T-helper 2 cell (primary cell): Measurements from ENCODE around the gene CSPG4.
"Not testable (repeated sequence)": the region's sequence is repeated elsewhere in the genome, so short reads cannot be mapped to it uniquely, and the experiment has no call there.

ENCODE experiments used
- DNase-seq, 5 experiments: peaks; one replicate each; pipeline versions ENCODE4 v3.0.0 to v3.0.0-alpha.2; 2012 to 2022

The CSPG4 gene

GRCh38 chr15:75723847-75724660 lies 11.4 kb upstream of the CSPG4 start:
- peak in 2 of 5 experiments; percentile 37 to 60 for DNase-seq

GRCh38 chr15:75723171-75723846 lies 10.7 kb upstream of the CSPG4 start:
- DNase-seq, result no peak

GRCh38 chr15:75721923-75722870 lies 9.5 kb upstream of the CSPG4 start:
- no peak for DNase-seq

- no peak for DNase-seq
Measured at GRCh38 chr15:75721480-75721922, 8.9 kb upstream of the CSPG4 start.

- DNase-seq, result peak in 2 of 5 experiments; percentile 7 to 26
Measured at GRCh38 chr15:75720787-75721479, 8.3 kb upstream of the CSPG4 start.

- DNase-seq, result no peak
Measured at GRCh38 chr15:75720297-75720696, 7.6 kb upstream of the CSPG4 start.

- no peak for DNase-seq
Measured at GRCh38 chr15:75718328-75718727, 5.7 kb upstream of the CSPG4 start.

- DNase-seq, result not testable (repeated sequence)
Measured at GRCh38 chr15:75717001-75717400, 4.4 kb upstream of the CSPG4 start.

- DNase-seq, result not testable (repeated sequence)
Measured at GRCh38 chr15:75716249-75716950, 3.8 kb upstream of the CSPG4 start.

- not testable (repeated sequence) for DNase-seq
Measured at GRCh38 chr15:75715312-75715832, 2.7 kb upstream of the CSPG4 start.

GRCh38 chr15:75714195-75714594 lies 1.5 kb upstream of the CSPG4 start:
- no peak for DNase-seq

- no peak for DNase-seq
Measured at GRCh38 chr15:75713338-75713895, 769 bp upstream of the CSPG4 start.

- not testable (repeated sequence) for DNase-seq
Measured at GRCh38 chr15:75711495-75711894, 1.2 kb downstream of the CSPG4 start.

GRCh38 chr15:75710874-75711273 lies 1.8 kb downstream of the CSPG4 start:
- DNase-seq, result not testable (repeated sequence)

- DNase-seq, result not testable (repeated sequence)
Measured at GRCh38 chr15:75709458-75709857, 3.2 kb downstream of the CSPG4 start.

- no peak for DNase-seq
Measured at GRCh38 chr15:75706682-75706954, 6.0 kb downstream of the CSPG4 start.

GRCh38 chr15:75705854-75706681 lies 6.6 kb downstream of the CSPG4 start:
- DNase-seq, result no peak

GRCh38 chr15:75705375-75705774 lies 7.3 kb downstream of the CSPG4 start:
- DNase-seq, result not testable (repeated sequence)

- no peak for DNase-seq
Measured at GRCh38 chr15:75704618-75705017, 8.0 kb downstream of the CSPG4 start.

GRCh38 chr15:75704263-75704615 lies 8.4 kb downstream of the CSPG4 start:
- no peak for DNase-seq
